ENCODE data around the gene TNS1.

- no peak for TF ChIP-seq POLR2A (IDR thresholded peaks at IDR 0.05)
- TF ChIP-seq CTCF (IDR thresholded peaks at IDR 0.05): no peak
These were observed 126.6 kb downstream of the TNS1 start for GRCh38 chr2:217876253-217876570.

Measured in Peyer's patch (tissue), 4 donors.